AML-193 (cell line): ENCODE measurements around the gene GOLGA6C.
"Not testable (repeated sequence)": the region's sequence is repeated elsewhere in the genome, so short reads cannot be mapped to it uniquely, and the experiment has no call there.

Source experiments
- DNase-seq, 2 experiments: peaks; one replicate each; lab custom pipeline; 2025; lab: John Stamatoyannopoulos, UW

GOLGA6C gene

GRCh38 chr15:75258034-75258433, at the start of gene GOLGA6C:
Gene GOLGA6C (plus strand): TSS chr15:75258334. CDS start chr15:75258599, 265 bp downstream.
- DNase-seq = not testable (repeated sequence)

- no peak for DNase-seq
Observed at GRCh38 chr15:75208501-75209288, 49.4 kb upstream of the GOLGA6C start.

- DNase-seq = no peak
Observed at GRCh38 chr15:75209289-75209676, 48.9 kb upstream of the GOLGA6C start.

- no peak for DNase-seq
Observed at GRCh38 chr15:75210811-75211230, 47.3 kb upstream of the GOLGA6C start.

- DNase-seq = no peak
Observed at GRCh38 chr15:75211436-75212199, 46.5 kb upstream of the GOLGA6C start.

GRCh38 chr15:75212200-75212858, 45.8 kb upstream of the GOLGA6C start:
- no peak for DNase-seq

- no peak for DNase-seq
Observed at GRCh38 chr15:75213212-75213767, 44.8 kb upstream of the GOLGA6C start.

- DNase-seq = no peak
Observed at GRCh38 chr15:75213768-75214221, 44.3 kb upstream of the GOLGA6C start.

- DNase-seq = no peak
Observed at GRCh38 chr15:75214293-75215096, 43.6 kb upstream of the GOLGA6C start.

GRCh38 chr15:75215107-75216004, 42.8 kb upstream of the GOLGA6C start:
- DNase-seq = no peak

- no peak for DNase-seq
Observed at GRCh38 chr15:75217012-75217411, 41.1 kb upstream of the GOLGA6C start.

- not testable (repeated sequence) for DNase-seq
Observed at GRCh38 chr15:75217574-75217973, 40.6 kb upstream of the GOLGA6C start.

- not testable (repeated sequence) for DNase-seq
Observed at GRCh38 chr15:75219507-75219929, 38.6 kb upstream of the GOLGA6C start.

GRCh38 chr15:75223688-75224087, 34.4 kb upstream of the GOLGA6C start:
- DNase-seq = no peak

GRCh38 chr15:75224281-75224680, 33.9 kb upstream of the GOLGA6C start:
- no peak for DNase-seq

GRCh38 chr15:75225102-75225836, 32.9 kb upstream of the GOLGA6C start:
- DNase-seq = not testable (repeated sequence)

GRCh38 chr15:75225951-75226732, 32.0 kb upstream of the GOLGA6C start:
- no peak for DNase-seq

GRCh38 chr15:75227112-75227511, 31.0 kb upstream of the GOLGA6C start:
- not testable (repeated sequence) for DNase-seq
